NCI-H2081 (cell line): ENCODE data around the gene FOXP4.
A peak's percentile ranks its signal among the peaks of the same experiment; 100 is the strongest.

ENCODE experiments used
- DNase-seq, 2 experiments: peaks; one replicate each; lab custom pipeline; 2025; lab: John Stamatoyannopoulos, UW

FOXP4 gene

DNA sequence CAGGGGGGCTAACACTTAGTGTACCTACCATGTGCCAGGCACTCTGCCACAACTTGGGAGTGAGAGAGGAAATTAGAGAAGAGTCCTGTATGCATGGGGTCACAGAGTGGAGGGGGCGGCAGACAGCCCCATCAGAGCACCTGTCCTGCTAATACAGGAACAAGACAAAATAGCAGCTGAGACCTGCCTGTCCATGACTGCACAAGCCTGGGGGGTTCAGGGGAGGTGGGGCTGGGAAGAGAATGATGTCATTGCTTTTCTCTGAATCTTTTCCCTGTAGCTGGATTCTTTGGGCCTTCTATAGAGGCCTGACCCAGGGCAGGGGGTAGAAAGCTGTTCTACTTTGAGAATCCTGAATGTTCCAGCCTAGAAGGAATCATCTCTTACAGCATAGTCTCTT, 37.4 kb downstream of the FOXP4 start:
- no peak for DNase-seq

DNA sequence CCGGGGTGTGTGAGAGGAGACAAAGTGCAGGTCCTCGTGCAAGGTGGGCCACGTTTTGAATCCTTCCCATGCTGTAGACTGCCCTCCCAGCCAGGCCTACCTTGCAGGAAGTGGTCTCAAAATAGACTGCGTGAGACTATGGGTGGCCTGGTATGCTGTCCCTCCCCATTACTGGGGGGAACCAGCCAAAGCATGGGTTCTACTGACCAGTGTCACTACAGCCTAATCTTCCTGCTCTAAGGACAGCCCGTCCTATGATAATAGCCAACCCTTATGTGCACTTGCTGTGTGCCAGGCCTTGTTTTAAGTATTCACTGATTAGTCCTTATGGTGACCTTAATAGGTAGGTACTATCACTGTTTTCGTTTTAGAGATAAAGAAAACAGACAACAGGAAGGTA, 38.0 kb downstream of the FOXP4 start:
- DNase-seq = no peak

DNA sequence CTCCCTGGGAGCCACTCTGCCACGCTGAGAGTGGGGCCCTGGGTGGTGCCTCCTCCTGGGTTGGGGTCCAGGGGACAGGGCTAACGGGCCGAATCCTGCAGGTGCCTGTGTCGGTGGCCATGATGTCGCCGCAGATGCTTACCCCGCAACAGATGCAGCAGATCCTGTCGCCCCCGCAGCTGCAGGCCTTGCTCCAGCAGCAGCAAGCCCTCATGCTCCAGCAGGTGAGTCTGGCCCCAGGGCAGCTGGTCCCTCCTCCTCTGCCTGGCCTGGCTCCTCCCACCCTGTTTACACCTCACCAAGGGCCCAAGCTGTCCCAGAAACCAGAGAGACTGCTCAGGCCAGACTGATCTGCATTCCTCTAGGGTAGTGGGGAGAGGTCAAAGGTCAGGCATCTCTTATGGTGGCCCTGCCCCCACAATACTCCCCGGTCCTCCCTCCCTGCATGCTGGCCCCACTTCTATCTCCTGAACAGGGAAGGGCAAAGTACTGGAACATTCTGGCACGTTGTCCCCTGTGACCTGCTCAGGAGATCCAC, 38.6 kb downstream of the FOXP4 start:
- no peak for DNase-seq

DNA sequence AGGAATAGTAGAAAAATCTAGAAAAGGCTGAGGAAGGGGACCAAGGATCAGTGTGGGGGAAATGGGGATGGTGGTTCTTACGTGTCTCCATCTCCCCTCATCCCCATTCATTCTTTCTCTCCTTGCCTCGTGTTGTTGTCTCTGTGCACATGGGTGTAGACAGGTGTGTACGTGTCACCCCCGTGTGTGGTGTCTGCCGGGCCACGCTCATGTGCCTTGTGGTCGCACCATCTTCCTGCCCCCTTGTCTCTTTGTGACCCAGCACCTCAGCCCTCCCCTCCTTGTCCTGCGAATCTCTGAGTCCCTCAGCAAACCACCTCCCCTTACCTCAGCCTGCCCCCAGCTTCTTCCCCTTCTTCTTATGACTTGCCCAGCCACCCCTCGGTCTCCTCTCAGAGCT, 39.4 kb downstream of the FOXP4 start:
- no peak for DNase-seq

DNA sequence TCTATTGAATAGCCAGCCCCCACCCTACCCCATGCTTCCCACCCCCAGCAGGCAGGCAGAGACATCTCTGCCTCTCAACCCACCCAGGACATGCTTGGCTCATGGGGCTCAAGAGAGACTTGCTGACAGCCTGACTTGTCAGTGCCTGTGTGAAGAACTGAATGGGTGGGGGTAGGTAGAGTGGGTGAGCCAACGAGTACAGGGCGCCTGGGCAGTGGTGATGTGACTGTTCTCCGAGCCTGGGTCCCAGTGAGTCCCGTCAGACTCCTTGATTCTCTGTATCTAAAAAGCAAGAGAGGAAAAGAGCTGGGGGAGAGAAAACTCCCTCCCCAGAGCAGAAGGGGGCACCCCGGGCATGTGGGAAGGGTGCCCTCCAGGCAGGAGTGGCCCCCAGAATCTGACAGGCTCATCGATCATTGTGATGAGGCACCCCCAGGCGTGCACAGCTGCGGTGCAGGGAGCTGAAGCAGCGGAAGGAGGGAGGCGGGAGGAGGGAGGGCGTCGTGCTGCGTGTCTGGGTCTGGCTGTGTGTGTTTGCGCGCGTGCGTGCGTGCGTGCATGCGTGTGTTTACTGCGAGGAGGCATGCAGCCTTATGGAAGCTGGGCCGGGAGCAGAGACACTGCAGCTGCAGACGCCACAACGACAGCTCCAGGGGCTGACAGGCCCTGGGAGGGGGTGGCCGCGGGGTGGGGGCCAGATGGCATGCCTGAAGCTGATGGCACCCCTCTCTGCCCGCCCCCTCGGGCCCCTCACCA, 40.2 kb downstream of the FOXP4 start:
- no peak for DNase-seq

DNA sequence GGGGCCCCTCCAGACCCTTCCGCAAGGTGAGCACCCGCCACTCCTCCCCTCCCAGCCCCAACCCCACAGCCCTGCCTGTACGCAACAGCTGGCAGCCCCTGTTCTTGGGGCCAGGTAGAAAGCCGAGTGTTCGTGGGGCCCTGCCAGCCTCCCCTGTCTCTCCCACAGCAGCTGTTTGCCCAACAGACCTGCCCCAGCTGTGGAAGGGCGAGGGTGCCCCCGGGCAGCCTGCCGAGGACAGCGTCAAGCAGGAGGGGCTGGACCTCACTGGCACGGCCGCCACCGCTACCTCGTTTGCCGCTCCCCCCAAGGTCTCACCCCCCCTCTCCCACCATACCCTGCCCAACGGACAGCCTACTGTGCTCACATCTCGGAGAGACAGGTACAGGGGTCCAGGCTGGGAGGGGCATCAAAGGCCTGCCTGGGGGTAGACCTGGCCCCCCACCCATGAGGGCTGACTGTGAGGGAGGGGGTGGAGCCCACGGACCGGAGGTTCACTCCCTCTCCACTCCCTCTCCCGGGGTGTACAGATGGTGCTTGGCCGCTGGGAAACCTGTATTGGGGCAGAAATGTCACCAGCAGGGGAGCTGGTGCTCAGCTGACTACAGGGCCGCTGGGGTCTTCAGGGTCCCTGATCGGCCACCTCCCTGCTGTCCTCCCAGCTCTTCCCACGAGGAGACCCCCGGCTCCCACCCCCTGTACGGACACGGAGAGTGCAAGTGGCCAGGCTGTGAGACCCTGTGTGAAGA, 41.1 kb downstream of the FOXP4 start:
- no peak for DNase-seq

DNA sequence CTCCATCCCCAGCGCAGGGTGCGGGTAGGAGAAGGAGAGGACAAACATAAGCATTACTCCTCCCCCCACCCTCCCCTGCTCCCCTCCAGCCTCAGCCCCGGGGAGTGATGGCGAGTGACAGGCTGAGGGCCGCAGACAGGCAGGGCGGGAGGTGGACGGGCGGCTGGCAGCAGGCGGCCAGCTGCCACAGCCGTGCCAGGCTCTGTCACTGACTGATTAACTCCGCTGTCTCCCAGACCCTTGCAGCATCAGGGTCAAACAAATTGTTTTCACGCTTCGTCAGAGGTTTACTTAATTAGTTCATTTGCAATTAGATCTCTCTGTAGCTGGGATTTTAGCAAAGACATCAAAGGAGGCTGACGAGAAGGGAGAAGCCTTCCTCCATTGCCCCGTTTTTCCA, 41.9 kb downstream of the FOXP4 start:
- DNase-seq = no peak

DNA sequence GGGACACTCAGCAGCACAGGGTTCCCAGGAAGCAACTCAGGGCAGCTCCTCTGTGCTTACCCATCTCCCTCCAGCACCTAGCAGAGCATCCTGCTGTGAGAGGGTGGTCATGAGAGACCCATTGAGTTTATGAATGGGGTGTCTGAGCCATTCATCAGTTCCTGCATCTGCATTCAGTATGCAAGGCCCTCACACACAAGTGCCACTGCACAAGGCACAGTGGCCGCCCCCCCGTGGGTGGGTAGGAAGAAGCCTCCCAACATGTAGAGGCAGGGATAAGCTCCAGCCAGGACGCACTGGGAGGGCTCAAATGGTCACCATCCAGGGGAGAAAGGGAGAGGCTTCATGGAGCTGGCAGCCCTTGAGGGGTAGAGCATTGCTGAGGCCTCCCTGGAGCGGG, 43.0 kb downstream of the FOXP4 start:
- no peak for DNase-seq

DNA sequence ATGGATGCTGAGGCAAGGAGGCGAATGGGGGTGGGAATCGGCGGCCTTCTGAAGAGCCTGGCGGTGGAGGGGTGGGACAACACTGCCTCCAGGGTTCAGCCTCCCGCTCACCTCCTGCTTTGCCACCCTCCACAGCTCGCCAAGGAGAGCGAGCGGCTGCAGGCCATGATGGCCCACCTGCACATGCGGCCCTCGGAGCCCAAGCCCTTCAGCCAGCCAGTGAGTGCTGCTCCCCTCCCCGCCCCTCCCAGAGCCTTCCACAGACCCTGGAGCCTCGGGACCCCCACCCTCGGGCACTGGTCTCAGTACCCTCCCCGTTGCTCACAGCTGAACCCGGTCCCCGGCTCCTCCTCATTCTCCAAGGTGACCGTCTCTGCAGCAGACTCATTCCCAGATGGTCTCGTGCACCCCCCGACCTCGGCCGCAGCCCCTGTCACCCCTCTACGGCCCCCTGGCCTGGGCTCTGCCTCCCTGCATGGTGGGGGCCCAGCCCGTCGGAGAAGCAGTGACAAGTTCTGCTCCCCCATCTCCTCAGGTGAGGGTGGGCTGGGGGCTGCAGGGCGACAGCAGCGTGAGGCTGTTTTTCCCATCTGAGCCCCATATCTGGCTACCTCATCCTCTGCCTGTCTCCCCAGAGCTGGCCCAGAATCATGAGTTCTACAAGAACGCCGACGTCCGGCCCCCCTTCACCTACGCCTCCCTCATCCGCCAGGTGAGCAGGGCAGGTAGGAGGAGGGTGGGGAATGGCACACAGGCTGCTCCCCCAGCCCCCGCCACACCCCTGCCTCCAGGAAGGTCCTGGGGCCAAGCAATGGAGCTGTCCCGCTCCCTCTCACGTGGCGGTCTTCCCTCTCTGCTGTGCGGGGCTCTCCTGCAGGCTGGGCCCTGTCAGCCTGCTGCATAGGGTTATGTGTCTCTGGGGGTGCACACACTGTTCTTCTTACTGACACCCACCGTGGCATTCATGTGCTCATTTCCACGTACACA, 43.7 kb downstream of the FOXP4 start:
- DNase-seq = no peak

DNA sequence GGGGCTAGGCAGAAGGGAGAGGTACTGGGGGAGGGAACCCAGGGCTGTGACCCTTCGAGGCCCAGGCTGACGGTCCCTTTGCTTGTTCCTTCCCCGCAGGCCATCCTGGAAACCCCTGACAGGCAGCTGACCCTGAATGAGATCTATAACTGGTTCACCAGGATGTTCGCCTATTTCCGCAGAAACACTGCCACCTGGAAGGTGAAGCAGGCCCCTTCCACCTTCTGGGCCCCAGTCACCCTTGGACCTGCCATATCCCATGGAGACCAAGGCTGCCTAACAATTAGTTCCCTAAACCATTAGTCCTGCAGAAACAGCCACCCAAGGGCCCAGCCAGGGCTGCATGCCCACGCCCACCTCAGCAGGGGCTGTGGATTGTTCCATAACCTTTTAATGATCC, 44.9 kb downstream of the FOXP4 start:
- DNase-seq = no peak

DNA sequence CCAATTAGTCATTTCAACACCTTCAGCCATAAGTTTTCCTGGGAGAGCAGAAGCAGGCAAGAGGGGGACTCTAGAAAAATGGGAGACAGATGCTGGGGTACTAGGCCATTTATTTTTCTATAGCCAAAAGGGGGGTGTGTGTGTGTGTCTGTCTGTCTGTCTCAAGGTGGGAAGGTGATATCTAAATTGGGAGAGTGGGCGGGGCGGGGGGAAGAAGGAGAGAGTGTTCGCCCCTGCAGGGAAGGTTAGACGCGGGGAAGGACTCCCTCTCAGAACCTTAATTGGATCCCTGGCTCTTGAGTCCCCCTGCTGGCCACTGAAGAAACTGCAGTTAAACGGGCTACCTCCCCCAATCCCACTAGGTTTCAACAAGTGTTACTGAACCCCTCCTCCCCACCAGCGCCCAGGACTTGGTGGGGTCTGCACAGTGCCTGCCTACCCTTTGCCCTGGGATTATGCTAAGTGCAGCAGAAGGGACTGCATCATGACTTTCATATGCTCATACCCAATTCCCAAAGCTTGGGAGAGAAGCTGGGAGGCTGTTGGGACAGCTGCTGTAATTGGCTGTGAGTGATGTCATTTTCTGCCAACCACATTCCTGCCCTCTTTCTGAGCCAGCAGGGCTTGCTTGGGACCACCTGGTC, 45.8 kb downstream of the FOXP4 start:
- DNase-seq = peak; percentile 60 to 67

DNA sequence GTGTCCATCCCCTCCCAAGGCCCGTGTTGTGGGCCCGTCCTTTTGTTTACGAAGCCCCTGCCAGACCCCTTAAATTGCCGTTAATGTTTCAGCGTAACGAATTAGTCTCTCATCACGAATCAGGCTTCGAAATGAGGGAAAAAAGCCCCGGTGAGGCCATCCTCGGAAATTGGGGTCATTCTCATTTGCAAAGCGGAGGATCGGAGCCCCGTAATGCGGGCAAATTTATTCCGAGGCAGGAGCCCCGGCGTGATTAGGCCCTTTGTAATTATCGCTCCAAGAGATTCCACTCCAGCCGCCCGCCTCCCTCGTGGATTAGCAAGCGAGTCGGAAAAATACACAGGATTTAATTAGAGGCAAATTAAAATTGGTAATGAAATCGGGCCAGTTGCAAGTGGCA, 47.2 kb downstream of the FOXP4 start:
- DNase-seq = no peak

DNA sequence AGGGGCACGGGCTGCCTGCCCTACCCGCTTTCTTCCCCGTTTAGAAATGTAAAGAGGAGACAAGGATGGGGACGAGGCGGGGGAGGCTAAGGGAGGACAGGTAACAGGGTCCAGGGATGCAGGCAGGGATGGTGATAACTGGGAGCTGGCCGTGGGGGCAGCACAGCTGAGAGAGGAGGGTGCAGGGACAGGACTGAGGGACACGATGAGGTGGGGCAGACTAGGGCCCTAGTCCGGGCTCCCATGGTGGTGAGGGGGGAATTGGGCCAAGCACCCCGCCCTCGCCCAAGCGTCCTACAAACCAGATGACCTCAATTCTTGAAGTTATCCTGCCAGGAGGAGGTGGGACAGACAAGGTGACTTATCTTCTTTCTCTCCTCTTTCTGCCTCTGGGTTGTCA, 47.7 kb downstream of the FOXP4 start:
- DNase-seq = no peak

DNA sequence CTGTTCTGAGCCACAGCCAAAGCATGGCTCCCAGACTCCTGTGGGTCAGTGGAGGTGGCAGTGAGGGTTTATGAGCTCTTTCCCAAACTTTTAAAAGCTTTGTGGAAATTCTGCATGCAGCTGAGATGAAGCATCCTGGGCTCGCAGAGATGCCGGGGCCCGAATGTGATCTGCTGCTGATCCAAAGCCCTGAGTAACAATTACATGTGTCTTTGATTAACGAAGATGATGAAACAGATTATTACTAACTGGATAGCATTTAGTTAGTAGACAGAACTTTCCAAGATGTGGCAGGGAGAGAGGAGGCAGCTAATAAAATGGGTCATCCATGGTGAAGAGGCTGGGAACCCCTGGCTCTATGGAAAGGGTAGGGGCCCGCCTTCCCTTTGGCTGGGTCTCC, 48.1 kb downstream of the FOXP4 start:
- DNase-seq = no peak

DNA sequence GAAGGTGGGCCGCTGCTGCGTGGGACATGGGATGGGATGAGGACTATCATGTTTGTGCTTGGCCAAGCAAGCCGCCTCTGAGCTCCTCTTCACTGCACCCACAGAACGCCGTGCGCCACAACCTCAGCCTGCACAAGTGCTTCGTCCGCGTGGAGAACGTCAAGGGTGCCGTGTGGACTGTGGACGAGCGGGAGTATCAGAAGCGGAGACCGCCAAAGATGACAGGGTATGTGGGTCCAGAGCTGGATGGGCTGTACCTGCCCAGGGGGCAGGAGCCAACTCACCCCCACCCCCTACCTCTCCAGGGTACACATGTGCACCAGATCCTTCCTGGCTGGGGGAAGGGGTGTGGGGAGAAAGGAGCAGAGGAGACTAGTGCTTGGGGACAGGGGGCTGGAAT, 48.6 kb downstream of the FOXP4 start:
- no peak for DNase-seq

DNA sequence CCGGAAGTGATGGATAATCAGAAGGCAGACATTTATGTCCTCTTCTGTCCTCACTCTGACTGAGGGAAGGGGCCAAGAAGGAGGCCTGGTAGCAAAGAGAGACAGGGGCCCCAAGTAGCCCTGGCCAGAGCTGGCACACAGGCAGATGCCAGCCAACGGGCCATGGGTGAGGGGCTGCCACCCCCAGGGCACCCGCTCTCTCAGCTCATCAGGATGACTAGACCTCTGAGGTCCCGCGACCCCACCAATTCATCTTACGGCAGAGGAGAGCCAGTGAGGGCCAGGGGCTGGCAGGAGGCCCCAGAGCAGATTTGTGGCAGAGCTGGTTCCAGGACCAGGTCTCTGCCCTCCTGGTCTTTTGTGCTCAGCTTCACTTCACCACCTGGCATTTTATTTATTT, 49.0 kb downstream of the FOXP4 start:
- DNase-seq = no peak

DNA sequence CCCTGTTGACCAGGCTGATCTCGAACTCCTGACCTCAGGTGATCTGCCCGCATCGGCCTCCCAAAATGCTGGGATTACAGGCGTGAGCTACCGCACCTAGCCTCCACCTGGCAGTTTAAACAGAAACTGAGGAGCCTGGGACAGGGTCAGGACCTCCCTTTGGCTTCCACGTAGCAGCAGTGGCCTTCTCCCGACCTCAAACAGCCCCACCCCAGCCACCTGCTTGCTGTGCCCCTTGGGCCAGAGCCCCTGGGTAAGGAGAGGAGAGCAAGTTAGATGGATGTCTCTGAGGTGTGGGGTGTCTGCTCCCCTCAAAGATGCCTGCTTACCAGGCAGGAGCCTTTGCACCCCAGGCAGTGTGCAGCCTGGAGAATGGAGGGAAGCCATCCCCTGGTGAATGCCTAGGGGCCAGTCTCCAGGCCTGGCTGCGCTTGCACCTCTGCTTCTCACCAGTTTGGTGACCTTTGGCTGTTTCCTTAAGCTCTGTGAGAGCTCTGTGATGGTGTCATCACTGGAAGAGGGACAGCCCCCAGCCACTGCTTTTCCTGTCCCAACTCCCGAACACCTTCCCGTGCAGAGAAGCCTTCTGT, 50.0 kb downstream of the FOXP4 start:
- no peak for DNase-seq

DNA sequence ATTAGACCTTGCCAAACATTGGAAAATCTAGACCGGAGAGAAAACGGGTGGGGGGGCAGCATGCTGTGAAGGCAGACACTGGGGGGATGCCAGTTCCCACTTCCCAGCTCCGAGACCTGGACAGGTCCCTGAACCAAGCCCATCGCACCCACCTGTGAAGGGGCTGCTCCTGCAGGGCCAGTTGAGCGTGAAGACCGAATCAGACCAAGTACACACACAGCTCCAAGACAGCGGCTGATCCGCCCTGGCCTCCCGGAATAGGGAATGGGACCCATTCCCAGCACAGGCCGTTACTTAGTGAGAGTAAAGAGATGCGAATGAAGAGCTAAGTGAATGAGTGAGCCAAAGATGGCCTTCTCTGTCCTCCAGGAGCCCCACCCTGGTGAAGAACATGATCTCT, 50.6 kb downstream of the FOXP4 start:
- DNase-seq = no peak

DNA sequence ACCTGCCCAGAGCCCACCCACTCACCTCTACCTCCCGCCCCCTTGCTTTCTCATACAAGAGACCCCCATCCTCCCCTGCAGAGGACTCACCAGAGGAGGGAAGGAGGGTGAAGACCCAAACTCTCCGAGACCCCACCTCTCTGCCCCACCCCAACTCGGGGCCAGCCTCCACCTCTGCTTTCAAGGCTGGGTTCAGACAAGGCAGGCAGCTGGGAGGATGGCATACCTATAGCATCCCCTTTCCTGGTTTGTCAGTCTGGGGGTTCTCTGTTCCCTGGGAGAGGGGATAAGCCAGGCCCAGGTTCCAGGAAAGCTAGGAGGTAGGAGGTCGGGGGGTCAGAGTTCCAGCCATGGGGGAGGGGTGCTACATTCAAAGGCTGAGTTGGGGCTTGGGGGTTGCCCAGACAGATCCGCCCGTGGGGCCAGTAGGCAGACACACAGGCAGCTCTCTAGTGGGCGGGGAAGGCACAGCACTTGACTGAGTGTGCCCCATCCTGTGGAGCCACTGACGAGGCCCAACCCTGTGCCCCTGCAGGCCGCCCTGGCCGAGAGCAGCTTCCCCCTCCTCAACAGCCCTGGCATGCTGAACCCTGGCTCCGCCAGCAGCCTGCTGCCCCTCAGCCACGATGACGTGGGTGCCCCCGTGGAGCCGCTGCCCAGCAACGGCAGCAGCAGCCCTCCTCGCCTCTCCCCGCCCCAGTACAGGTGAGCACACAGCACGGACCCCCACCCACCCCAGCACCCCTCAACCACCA, 51.2 kb downstream of the FOXP4 start:
- DNase-seq = no peak

DNA sequence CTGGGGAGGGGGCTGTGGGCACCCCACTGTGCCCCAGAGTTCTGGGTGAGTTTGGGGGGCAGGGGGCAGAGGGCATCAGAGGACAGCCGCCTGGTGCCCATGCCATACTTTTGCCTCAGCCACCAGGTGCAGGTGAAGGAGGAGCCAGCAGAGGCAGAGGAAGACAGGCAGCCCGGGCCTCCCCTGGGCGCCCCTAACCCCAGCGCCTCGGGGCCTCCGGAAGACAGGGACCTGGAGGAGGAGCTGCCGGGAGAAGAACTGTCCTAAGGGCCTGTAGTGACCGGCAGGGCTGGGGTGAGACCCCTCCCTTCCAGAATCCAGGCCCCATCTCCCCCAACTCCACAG, 52.5 kb downstream of the FOXP4 start:
- DNase-seq = no peak
